Pancreas (tissue), 10 donors: ENCODE data around the gene CDCP2. TPM values are rescaled to one million over a fixed set of nuclear protein-coding genes. Genes with fewer than 3 reads are reported as not detected.

ENCODE experiments used
- ATAC-seq, 4 donors: fragments of 200-7000 bp; cut with Tn5 transposase; one replicate each; pipeline versions ENCODE4 v1.8.0 to v1.9.1; 2020; ENCODE audit warnings: mild to moderate bottlenecking in 4 of 4, moderate library complexity in 4 of 4
- DNase-seq, 6 donors: peaks; one replicate each; pipeline ENCODE4 v3.0.0-alpha.2; 2020
- FAIRE-seq: peaks from 2 replicates; lab custom pipeline; 2012; peaks lifted over from hg19 to GRCh38; lab: Jason Lieb, UNC
- H3K27ac ChIP-seq, 4 donors: fragments of 200-600 bp; sonication (generic); 1 replicate in 3 of 4; 2 replicates in 1 of 4; pipeline versions ENCODE4 v1.5.0 to v1.8.0; 2020
- H3K27me3 ChIP-seq, 4 donors: fragments of 200-600 bp; one replicate each; pipeline ENCODE4 v1.8.0; 2021
- H3K36me3 ChIP-seq, 3 donors: fragments of 200-600 bp; sonication (generic) in 1 of 3; one replicate each; pipeline versions ENCODE4 v1.5.0 to v1.8.0; 2020 to 2021
- H3K4me1 ChIP-seq, 3 donors: fragments of 200-600 bp; one replicate each; pipeline ENCODE4 v1.8.0; 2021
- H3K4me3 ChIP-seq, 4 donors: fragments of 200-600 bp; sonication (generic) in 2 of 4; one replicate each; pipeline versions ENCODE4 v1.5.0 to v1.8.0; 2020 to 2021
- H3K9me3 ChIP-seq, 4 donors: fragments of 200-600 bp; one replicate each; pipeline ENCODE4 v1.8.0; 2021
- CTCF ChIP-seq, 4 donors: fragments of 200-600 bp; sonication (generic) in 3 of 4; IDR thresholded peaks; one replicate each; pipeline versions ENCODE4 v1.5.0 to v1.8.0; 2021; ENCODE audit warnings: antibody characterized with exemption in 4 of 4
- WGBS, 2 donors: extraction: QIAGEN DNeasy Blood & Tissue Kit; methylation state at CpG; one replicate each; pipeline ENCODE4 v1.1.7; 2013; 5-methylcytosine and 5-hydroxymethylcytosine counted together
- intact Hi-C, 3 donors: fragments of 100-400 bp; cut with DNase I; formaldehyde crosslinking; loops; one replicate each; pipeline versions ENCODE4 v1.11.1 to v1.14.2; 2022
- polyA plus RNA-seq, 2 donors: library from polyadenylated mRNA; stranded (reverse); fragments of 200-250 nt; gene quantifications; one replicate each; pipeline ENCODE4 v1.2.3, GENCODE V29; 2013
- total RNA-seq, 6 donors: library from RNA; stranded (reverse); fragmentation: NEBNext Ultra II Directional in 4 of 6; extraction: Animal tissue kit (Norgen Biotek cat#: 25700) in 4 of 6; gene quantifications; one replicate each; pipeline versions ENCODE4 v1.2.1 to v1.2.4, GENCODE V29; 2021 to 2023
- donor health status: healthy with polysubstance abuse.
- donor health status: DM: no; HTN: no; CAD: no; lungs with moderate emphysema.
- donor health status: DM: no; HTN: no; CAD: no.
- donor health status: control.
- donor health status: control.
- donor health status: Bipolar disorder and iron deficiency.
- donor health status: DM: yes; HTN: yes; CAD: no.
- donor health status: DM: no; HTN: no; CAD: no.
- donor health status: DM: no; HTN: no; CAD: no.
- donor health status: DM: yes; HTN: yes; CAD: no.

The CDCP2 gene
- total and polyA plus RNA-seq, 8 donors, result 0.08 TPM; not detected in 7

GRCh38 chr1:54115520-54115919 is 37.3 kb downstream of the CDCP2 start:
- Histone ChIP-seq H3K9me3 (no peaks in the 10 kb centered on the region), H3K4me3 (no peak overlapping the region), H3K36me3 (no peaks in the 10 kb centered on the region), H3K4me1 (no peaks in the 10 kb centered on the region), H3K27me3 (no peaks in the 10 kb centered on the region), H3K27ac (no peak overlapping the region)
- intact Hi-C loops, result loop anchor here in 2 of 3 donors (10.0 kb wide), 1 partner anchor 379 kb away; no protein-coding TSS in a partner anchor
- no peak for DNase-seq
- no peak for FAIRE-seq
- no peak for ATAC-seq
- whole genome bisulfite sequencing, 2 donors, result 88 to 98% methylated on average over 3 of the region's 3 CpGs
- no peak for TF ChIP-seq CTCF (IDR thresholded peaks at IDR 0.05)

- TF ChIP-seq CTCF (IDR thresholded peaks at IDR 0.05), result no peak
- H3K4me3 ChIP-seq, result no peak overlapping the region
- H3K36me3 ChIP-seq, result no peaks in the 10 kb centered on the region
- no peaks in the 10 kb centered on the region for H3K4me1 ChIP-seq
- no peak overlapping the region for H3K27ac ChIP-seq
- DNase-seq, result no peak
- ATAC-seq, result no peak
- WGBS, 2 donors, result 86 to 90% methylated on average over 6 of the region's 6 CpGs
- H3K9me3 ChIP-seq, result no peaks in the 10 kb centered on the region
- no peaks in the 10 kb centered on the region for H3K27me3 ChIP-seq
- FAIRE-seq, result no peak
- intact Hi-C loops, result loop anchor here in 2 of 3 donors (10.0 kb wide), 1 partner anchor 380 kb away; no protein-coding TSS in a partner anchor
These were observed 37.8 kb downstream of the CDCP2 start for GRCh38 chr1:54114955-54115354.

- intact Hi-C loops, result loop anchor here in 2 of 3 donors (10.0 kb wide), 1 partner anchor 381 kb away; no protein-coding TSS in a partner anchor
- 56 to 58% methylated on average over 4 of the region's 4 CpGs for WGBS, 2 donors
- DNase-seq, result no peak
These were observed 38.8 kb downstream of the CDCP2 start for GRCh38 chr1:54114001-54114400.

GRCh38 chr1:54112705-54113368 is 40.0 kb downstream of the CDCP2 start:
- WGBS, 2 donors, result 64 to 71% methylated on average over 5 of the region's 5 CpGs
- ATAC-seq, result no peak
- H3K36me3 ChIP-seq, result no peaks in the 10 kb centered on the region
- H3K4me1 ChIP-seq, result no peaks in the 10 kb centered on the region
- no peak overlapping the region for H3K4me3 ChIP-seq
- no peaks in the 10 kb centered on the region for H3K27me3 ChIP-seq
- H3K9me3 ChIP-seq, result no peaks in the 10 kb centered on the region
- H3K27ac ChIP-seq, result no peak overlapping the region
- no peak for FAIRE-seq
- intact Hi-C loops, result loop anchor here in 2 of 3 donors (10.0 kb wide), 1 partner anchor 382 kb away; no protein-coding TSS in a partner anchor
- no peak for TF ChIP-seq CTCF (IDR thresholded peaks at IDR 0.05)
- DNase-seq, result no peak

More at GRCh38 chr1:54114001-54114400, 38.8 kb downstream of the CDCP2 start:
- no peak for TF ChIP-seq CTCF (IDR thresholded peaks at IDR 0.05)
- ATAC-seq (no peak), FAIRE-seq (no peak)
- H3K4me1 ChIP-seq, result no peaks in the 10 kb centered on the region
- no peak overlapping the region for H3K27ac ChIP-seq
- H3K4me3 ChIP-seq, result no peak overlapping the region
- H3K9me3 ChIP-seq, result no peaks in the 10 kb centered on the region
- no peaks in the 10 kb centered on the region for H3K36me3 ChIP-seq
- H3K27me3 ChIP-seq, result no peaks in the 10 kb centered on the region

GRCh38 chr1:54112027-54112426 is 40.8 kb downstream of the CDCP2 start:
- Histone ChIP-seq H3K27me3 (no peaks in the 10 kb centered on the region), H3K27ac (no peak overlapping the region), H3K4me3 (no peak overlapping the region), H3K9me3 (no peaks in the 10 kb centered on the region), H3K4me1 (no peaks in the 10 kb centered on the region), H3K36me3 (no peaks in the 10 kb centered on the region)
- TF ChIP-seq CTCF (IDR thresholded peaks at IDR 0.05), result no peak
- WGBS, 2 donors, result 88 to 94% methylated on average over 7 of the region's 7 CpGs
- intact Hi-C loops, result loop anchor here in 2 of 3 donors (10.0 kb wide), 1 partner anchor 383 kb away; no protein-coding TSS in a partner anchor
- DNase-seq (no peak), ATAC-seq (no peak), FAIRE-seq (no peak)
